IMR-90 (cell line): ENCODE results near the gene CD44. TPM values are rescaled to one million over a fixed set of nuclear protein-coding genes. Genes with fewer than 3 reads are reported as not detected.

Experiments
- ATAC-seq: fragments of 200-7000 bp; cut with Tn5 transposase; 2 replicates; pipeline ENCODE4 v1.9.1; 2020; ENCODE audit warnings: low read depth, mild to moderate bottlenecking, moderate library complexity
- BruUV-seq: library from RNA; stranded (reverse); fragments of 400-500 nt; replicated peaks from 2 replicates; lab custom pipeline; 2021; lab: Mats Ljungman, UMichigan
- CTCF ChIA-PET: fragments of 300-600 bp; formaldehyde crosslinking; extraction: SDS; loops from one replicate; lab custom pipeline; 2021; ENCODE audit warnings: antibody characterized with exemption; lab: Yijun Ruan, JAX
- POLR2A ChIA-PET: fragments of 300-600 bp; sonication (Branson Sonifier 250); formaldehyde crosslinking; loops from one replicate; lab custom pipeline; 2022; ENCODE audit warnings: antibody characterized with exemption; ENCODE audit not compliant: unreplicated experiment; lab: Charles Lee
- DNase-seq: peaks from one replicate; pipeline ENCODE4 v3.0.0; 2013
- H2AFZ ChIP-seq: replicated peaks from 2 replicates; pipeline ENCODE3; 2013; ENCODE audit warnings: low read length, mild to moderate bottlenecking; ENCODE audit not compliant: poor library complexity
- H2AK5ac ChIP-seq: 2 replicates; pipeline ENCODE4 v1.6.1; 2013; ENCODE audit warnings: low read depth, low read length, inconsistent platforms
- H2AK9ac ChIP-seq: replicated peaks from 2 replicates; pipeline ENCODE3; 2013; ENCODE audit warnings: mild to moderate bottlenecking, low read depth, low read length, moderate library complexity; ENCODE audit not compliant: poor library complexity
- H2BK120ac ChIP-seq: 2 replicates; pipeline ENCODE4 v1.6.1; 2013; ENCODE audit warnings: low read depth, low read length, inconsistent platforms
- H2BK15ac ChIP-seq: 3 replicates; pipeline ENCODE4 v1.6.1; 2013; ENCODE audit warnings: low read depth, low read length, inconsistent platforms
- H2BK20ac ChIP-seq: 2 replicates; pipeline ENCODE4 v1.6.1; 2013; ENCODE audit warnings: low read depth, mild to moderate bottlenecking, inconsistent platforms, low read length, moderate library complexity
- H2BK5ac ChIP-seq: 2 replicates; pipeline ENCODE4 v1.6.1; 2013; ENCODE audit warnings: mild to moderate bottlenecking, low read depth, low read length, inconsistent platforms; ENCODE audit not compliant: poor library complexity, severe bottlenecking
- H3K14ac ChIP-seq: replicated peaks from 2 replicates; pipeline ENCODE4 v1.6.1; 2013; ENCODE audit warnings: low read depth, low read length, inconsistent platforms
- H3K18ac ChIP-seq: 2 replicates; pipeline ENCODE4 v1.6.1; 2013; ENCODE audit warnings: low read depth, low read length, control low read depth
- H3K23ac ChIP-seq: 2 replicates; pipeline ENCODE4 v1.6.1; 2013; ENCODE audit warnings: low read depth, low read length, inconsistent platforms
- H3K27ac ChIP-seq: 2 replicates; pipeline ENCODE4 v1.5.1; 2013; ENCODE audit warnings: mild to moderate bottlenecking, control low read depth, low read length; ENCODE audit not compliant: insufficient read depth
- H3K27me3 ChIP-seq: 2 replicates; pipeline ENCODE4 v1.6.1; 2013; ENCODE audit warnings: low read length; ENCODE audit not compliant: control insufficient read depth, insufficient read depth
- H3K36me3 ChIP-seq: 2 replicates; pipeline ENCODE4 v1.6.1; 2013; ENCODE audit warnings: low read length, mixed read lengths; ENCODE audit not compliant: control insufficient read depth, insufficient read depth
- H3K4ac ChIP-seq: 2 replicates; pipeline ENCODE4 v1.6.1; 2013; ENCODE audit warnings: low read depth, low read length, inconsistent platforms
- H3K4me1 ChIP-seq: 2 replicates; pipeline ENCODE4 v1.6.1; 2013; ENCODE audit warnings: low read length, mixed read lengths; ENCODE audit not compliant: control insufficient read depth, insufficient read depth
- H3K4me2 ChIP-seq: 2 replicates; pipeline ENCODE4 v1.6.1; 2013; ENCODE audit warnings: low read depth, mild to moderate bottlenecking, control low read depth, low read length, moderate library complexity
- H3K4me3 ChIP-seq: 2 replicates; pipeline ENCODE4 v1.5.1; 2013; ENCODE audit warnings: low read depth, mild to moderate bottlenecking, control low read depth, low read length, moderate library complexity; ENCODE audit not compliant: insufficient read depth
- H3K56ac ChIP-seq: 2 replicates; pipeline ENCODE4 v1.6.1; 2013; ENCODE audit warnings: low read length, inconsistent platforms; ENCODE audit not compliant: insufficient read depth; ENCODE audit errors: extremely low read depth
- H3K79me1 ChIP-seq, 2 experiments: 2 replicates each; pipeline ENCODE4 v1.6.1; 2013; ENCODE audit warnings: low read length in 2 of 2, inconsistent platforms in 1 of 2, low read depth in 1 of 2
- H3K9ac ChIP-seq: 2 replicates; pipeline ENCODE4 v1.6.1; 2013; ENCODE audit warnings: low read depth, low read length, control low read depth
- H3K9me1 ChIP-seq: 2 replicates; pipeline ENCODE4 v1.6.1; 2013; ENCODE audit warnings: low read length, inconsistent platforms; ENCODE audit not compliant: insufficient read depth
- H3K9me3 ChIP-seq: 2 replicates; pipeline ENCODE4 v1.6.1; 2013; ENCODE audit warnings: low read length; ENCODE audit not compliant: control insufficient read depth, insufficient read depth
- H4K20me1 ChIP-seq: 2 replicates; pipeline ENCODE4 v1.6.1; 2013; ENCODE audit warnings: low read length, inconsistent platforms; ENCODE audit not compliant: insufficient read depth
- H4K5ac ChIP-seq: 2 replicates; pipeline ENCODE4 v1.6.1; 2013; ENCODE audit warnings: mild to moderate bottlenecking, low read depth, low read length, control low read depth
- H4K8ac ChIP-seq, 2 experiments: 2 replicates each; pipeline ENCODE4 v1.6.1; 2013; ENCODE audit warnings: low read depth in 2 of 2, low read length in 2 of 2, control low read depth in 1 of 2, inconsistent platforms in 1 of 2
- H4K91ac ChIP-seq: 2 replicates; pipeline ENCODE4 v1.6.1; 2013; ENCODE audit warnings: low read depth, low read length, inconsistent platforms; ENCODE audit not compliant: insufficient read depth
- BHLHE40 ChIP-seq: fragments of 150-350 bp; IDR thresholded peaks from 2 replicates; pipeline ENCODE4 v1.6.1; 2016; ENCODE audit warnings: mild to moderate bottlenecking, low read depth, low read length
- CEBPB ChIP-seq: IDR thresholded peaks from 2 replicates; pipeline ENCODE4 v1.6.1; 2012; ENCODE audit warnings: low read depth, low read length, improper control_type of control experiment
- CHD1 ChIP-seq: IDR thresholded peaks from 2 replicates; pipeline ENCODE4 v1.6.1; 2012; ENCODE audit warnings: low read depth, low read length, improper control_type of control experiment
- FOS ChIP-seq: fragments of 150-350 bp; IDR thresholded peaks from 2 replicates; pipeline ENCODE4 v1.6.1; 2016; ENCODE audit warnings: low read depth, low read length
- MAFK ChIP-seq: IDR thresholded peaks from 2 replicates; pipeline ENCODE4 v1.6.1; 2012; ENCODE audit warnings: low read depth, low read length, improper control_type of control experiment
- MAZ ChIP-seq: IDR thresholded peaks from 2 replicates; pipeline ENCODE4 v1.6.1; 2012; ENCODE audit warnings: low read depth, mild to moderate bottlenecking, low read length, improper control_type of control experiment, moderate library complexity, borderline replicate concordance
- MXI1 ChIP-seq: IDR thresholded peaks from 2 replicates; pipeline ENCODE4 v1.6.1; 2012; ENCODE audit warnings: low read depth, mild to moderate bottlenecking, low read length, moderate library complexity, borderline replicate concordance
- NFE2L2 ChIP-seq: fragments of 150-350 bp; IDR thresholded peaks from 2 replicates; pipeline ENCODE4 v1.6.1; 2016; ENCODE audit warnings: low read depth, mild to moderate bottlenecking, low read length
- POLR2A ChIP-seq: IDR thresholded peaks from 2 replicates; pipeline ENCODE4 v1.6.1; 2012; ENCODE audit warnings: mild to moderate bottlenecking, low read depth, low read length
- RAD21 ChIP-seq: IDR thresholded peaks from 2 replicates; pipeline ENCODE4 v1.6.1; 2012; ENCODE audit warnings: low read length, improper control_type of control experiment
- RCOR1 ChIP-seq: IDR thresholded peaks from 2 replicates; pipeline ENCODE4 v1.6.1; 2012; ENCODE audit warnings: mild to moderate bottlenecking, low read length, improper control_type of control experiment; ENCODE audit not compliant: insufficient replicate concordance
- RFX5 ChIP-seq: IDR thresholded peaks from 2 replicates; pipeline ENCODE4 v1.8.0; 2012; ENCODE audit warnings: low read depth, mild to moderate bottlenecking, low read length, moderate library complexity
- SMC3 ChIP-seq: fragments of 150-350 bp; IDR thresholded peaks from 2 replicates; pipeline ENCODE4 v1.6.1; 2016; ENCODE audit warnings: low read depth, mild to moderate bottlenecking, antibody characterized with exemption, low read length, moderate library complexity
- USF2 ChIP-seq: fragments of 150-350 bp; IDR thresholded peaks from 2 replicates; pipeline ENCODE4 v1.6.1; 2017; ENCODE audit warnings: mild to moderate bottlenecking, antibody characterized with exemption, low read length, low read depth
- WGBS, 2 experiments: methylation state at CpG; one replicate each; pipeline versions ENCODE4 v1.1.5 to v1.1.7; 2013; ENCODE audit warnings: missing lambda C conversion rate in 2 of 2; ENCODE audit not compliant: insufficient read length in 1 of 2; ENCODE audit errors: extremely low coverage in 2 of 2; 5-methylcytosine and 5-hydroxymethylcytosine counted together
- dilution Hi-C: fragments of 300-500 bp; cut with HindIII; formaldehyde crosslinking; loops from one replicate; pipeline ENCODE4 v1.14.3; 2018; ENCODE audit warnings: low sequenced_read_pairs; ENCODE audit not compliant: unreplicated experiment
- in situ Hi-C: fragments of 300-500 bp; cut with MboI; formaldehyde crosslinking; loops from 3 replicates; pipeline ENCODE4 v1.14.3; 2019; ENCODE audit warnings: low sequenced_read_pairs, inconsistent platforms, mixed read lengths
- intact Hi-C: fragments of 100-400 bp; cut with micrococcal nuclease; formaldehyde crosslinking; loops from 2 replicates; pipeline ENCODE4 v1.10.0; 2022
- polyA plus RNA-seq, 3 experiments: library from polyadenylated mRNA; depleted of rRNA; stranded (reverse); fragments of >200 nt; gene quantifications; 2 replicates each; pipeline ENCODE4 v1.2.3, GENCODE V29; 2012; ENCODE audit warnings: low replicate concordance in 1 of 3
- total RNA-seq: library from RNA; depleted of rRNA; stranded (reverse); fragments of >200 nt; gene quantifications from 2 replicates; pipeline ENCODE4 v1.2.3, GENCODE V29; 2012
- TF ChIP-seq, protein P1 (sequence below): conservative IDR thresholded peaks from 2 replicates; pipeline ENCODE4 v1.5.1; 2012; ENCODE audit warnings: mild to moderate bottlenecking, low read depth, low read length, improper control_type of control experiment
- TF ChIP-seq, protein P2 (sequence below): fragments of 150-350 bp; IDR thresholded peaks from 2 replicates; pipeline ENCODE4 v1.6.1; 2016; ENCODE audit warnings: low read depth, mild to moderate bottlenecking, low read length, moderate library complexity, borderline replicate concordance

The CD44 gene
- total and polyA plus RNA-seq, 2 of the 4 experiments (the other 2 are of a cell fraction), result 357 to 947 TPM

DNA sequence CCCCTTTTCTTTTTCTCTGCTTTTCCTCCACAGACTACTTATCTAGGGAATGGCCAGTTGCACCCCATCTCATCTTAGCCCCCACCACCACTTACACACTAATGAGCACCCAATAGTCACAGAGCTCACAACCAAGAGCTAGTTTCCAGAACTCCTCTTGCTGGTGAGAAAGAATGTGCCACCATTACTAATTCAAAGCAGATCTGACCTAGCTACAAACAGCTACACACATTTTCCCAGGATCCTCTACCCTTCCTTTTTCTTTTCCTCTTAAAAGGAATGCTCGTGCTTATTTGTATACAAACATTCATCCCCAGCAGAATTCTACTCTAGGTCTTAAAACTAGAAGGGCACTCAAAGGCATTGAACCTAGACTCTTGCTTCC lies 136.8 kb downstream of the CD44 start:
- H3K56ac ChIP-seq, result no peak overlapping the region
- intact Hi-C loops (no loop called here), in situ Hi-C loops (no loop called here), dilution Hi-C loops (no loop called here)
- no peak for DNase-seq
- 0 out of 3 replicates have a peak overlapping the region, but pooled peaks have one; percentile 39 for H2BK15ac ChIP-seq
- peak overlapping the region; percentile 54; the same call in 1 of the 2 replicates for H3K14ac ChIP-seq
- ChIA-PET POLR2A (no interaction called here), CTCF (interaction anchor here (0.7 to 0.8 kb wide), 2 partner anchors 19 to 75 kb away, joined by 3 read pairs; no protein-coding TSS in a partner anchor)
- H4K8ac ChIP-seq, result no peak overlapping the region
- H3K36me3 ChIP-seq, result no peaks in the 10 kb centered on the region
- no peak overlapping the region for H2AK9ac ChIP-seq
- no peak overlapping the region for H2BK5ac ChIP-seq
- no peak overlapping the region for H3K27ac ChIP-seq
- no peak overlapping the region for H3K4me3 ChIP-seq
- H3K27me3 ChIP-seq, result no peaks in the 10 kb centered on the region
- H3K9me3 ChIP-seq, result no peaks in the 10 kb centered on the region
- H2AFZ ChIP-seq, result no peak overlapping the region
- no peak overlapping the region for H2BK120ac ChIP-seq
- H4K91ac ChIP-seq, result no peak overlapping the region
- no peaks in the 10 kb centered on the region for H3K79me1 ChIP-seq
- H3K18ac ChIP-seq, result 0 out of 2 replicates have a peak overlapping the region, but pooled peaks have one; percentile 20
- H2AK5ac ChIP-seq, result no peak overlapping the region
- 0 out of 2 replicates have a peak, but pooled peaks cover 2% of the 10 kb centered on the region for H3K4me1 ChIP-seq
- no peaks in the 10 kb centered on the region for H4K20me1 ChIP-seq
- no peak overlapping the region for H2BK20ac ChIP-seq
- peak; percentile 40 for ATAC-seq
- H3K4ac ChIP-seq, result 0 out of 2 replicates have a peak overlapping the region, but pooled peaks have one; percentile 30
- no peak overlapping the region for H4K5ac ChIP-seq
- 0 out of 2 replicates have a peak, but pooled peaks cover 2% of the 10 kb centered on the region for H3K9me1 ChIP-seq
- no TSS peak for BruUV-seq
- WGBS, 2 experiments, result no CpG with 5 or more reads among the region's 1 CpG
- H3K4me2 ChIP-seq, result no peak overlapping the region
- H3K9ac ChIP-seq, result no peak overlapping the region
- TF ChIP-seq MAZ (no peak), FOS (no peak), MXI1 (no peak), RFX5 (no peak), RAD21 (no peak), RCOR1 (no peak), POLR2A (no peak), BHLHE40 (no peak), CEBPB (no peak), MAFK (no peak), CHD1 (no peak), NFE2L2 (no peak), USF2 (no peak), SMC3 (no peak)
- TF ChIP-seq, protein P1, sequence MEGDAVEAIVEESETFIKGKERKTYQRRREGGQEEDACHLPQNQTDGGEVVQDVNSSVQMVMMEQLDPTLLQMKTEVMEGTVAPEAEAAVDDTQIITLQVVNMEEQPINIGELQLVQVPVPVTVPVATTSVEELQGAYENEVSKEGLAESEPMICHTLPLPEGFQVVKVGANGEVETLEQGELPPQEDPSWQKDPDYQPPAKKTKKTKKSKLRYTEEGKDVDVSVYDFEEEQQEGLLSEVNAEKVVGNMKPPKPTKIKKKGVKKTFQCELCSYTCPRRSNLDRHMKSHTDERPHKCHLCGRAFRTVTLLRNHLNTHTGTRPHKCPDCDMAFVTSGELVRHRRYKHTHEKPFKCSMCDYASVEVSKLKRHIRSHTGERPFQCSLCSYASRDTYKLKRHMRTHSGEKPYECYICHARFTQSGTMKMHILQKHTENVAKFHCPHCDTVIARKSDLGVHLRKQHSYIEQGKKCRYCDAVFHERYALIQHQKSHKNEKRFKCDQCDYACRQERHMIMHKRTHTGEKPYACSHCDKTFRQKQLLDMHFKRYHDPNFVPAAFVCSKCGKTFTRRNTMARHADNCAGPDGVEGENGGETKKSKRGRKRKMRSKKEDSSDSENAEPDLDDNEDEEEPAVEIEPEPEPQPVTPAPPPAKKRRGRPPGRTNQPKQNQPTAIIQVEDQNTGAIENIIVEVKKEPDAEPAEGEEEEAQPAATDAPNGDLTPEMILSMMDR, result no peak
- TF ChIP-seq, protein P2, sequence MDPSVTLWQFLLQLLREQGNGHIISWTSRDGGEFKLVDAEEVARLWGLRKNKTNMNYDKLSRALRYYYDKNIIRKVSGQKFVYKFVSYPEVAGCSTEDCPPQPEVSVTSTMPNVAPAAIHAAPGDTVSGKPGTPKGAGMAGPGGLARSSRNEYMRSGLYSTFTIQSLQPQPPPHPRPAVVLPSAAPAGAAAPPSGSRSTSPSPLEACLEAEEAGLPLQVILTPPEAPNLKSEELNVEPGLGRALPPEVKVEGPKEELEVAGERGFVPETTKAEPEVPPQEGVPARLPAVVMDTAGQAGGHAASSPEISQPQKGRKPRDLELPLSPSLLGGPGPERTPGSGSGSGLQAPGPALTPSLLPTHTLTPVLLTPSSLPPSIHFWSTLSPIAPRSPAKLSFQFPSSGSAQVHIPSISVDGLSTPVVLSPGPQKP, result no peak
- H3K23ac ChIP-seq, result no peak overlapping the region
